Hypothalamus (tissue), 51 donors: ENCODE data around the gene MYO5B.
"Not testable (repeated sequence)": the region's sequence is repeated elsewhere in the genome, so short reads cannot be mapped to it uniquely, and the experiment has no call there.

Source experiments
- DNase-seq, 51 donors: peaks; one replicate each; lab custom pipeline; 2025; lab: John Stamatoyannopoulos, UW

Gene MYO5B

DNA sequence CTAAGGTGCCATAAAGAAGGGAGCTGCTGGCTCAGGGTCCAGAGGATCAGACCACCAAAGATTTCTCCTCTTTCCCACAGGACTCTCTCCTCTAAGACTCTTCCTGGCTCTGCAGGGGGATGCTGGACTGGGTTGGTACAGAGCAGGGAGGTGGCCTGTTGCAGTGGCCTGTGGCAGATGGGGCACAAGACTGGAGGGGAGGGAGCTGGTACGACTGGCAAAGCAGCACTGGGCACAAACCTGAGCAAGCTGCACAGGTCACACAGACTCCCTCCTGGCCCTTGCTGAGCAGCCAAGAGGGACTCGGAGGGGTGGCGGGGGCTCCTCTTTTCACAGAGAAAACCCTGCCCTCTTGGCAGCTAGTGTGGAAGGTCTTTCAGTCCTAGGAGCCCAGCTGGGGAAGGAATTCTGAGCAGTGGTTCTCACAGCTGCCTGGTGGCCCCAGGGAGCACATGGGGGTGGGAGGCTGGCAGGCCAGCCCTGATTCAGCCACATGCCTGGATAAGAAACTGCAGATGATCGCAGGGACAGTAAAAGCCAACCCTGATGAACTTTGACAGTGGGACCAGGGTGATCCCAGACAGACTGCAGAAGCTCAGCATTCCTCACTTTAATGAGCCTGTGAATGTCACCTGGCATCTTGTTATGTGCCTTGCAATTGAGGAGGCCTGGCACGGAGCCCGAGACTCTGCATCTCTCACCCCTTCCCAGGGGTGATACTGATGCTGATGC lies 349.2 kb downstream of the MYO5B start:
- peak in 4 of 51 donors; percentile 11 to 45 (median 24) for DNase-seq

DNA sequence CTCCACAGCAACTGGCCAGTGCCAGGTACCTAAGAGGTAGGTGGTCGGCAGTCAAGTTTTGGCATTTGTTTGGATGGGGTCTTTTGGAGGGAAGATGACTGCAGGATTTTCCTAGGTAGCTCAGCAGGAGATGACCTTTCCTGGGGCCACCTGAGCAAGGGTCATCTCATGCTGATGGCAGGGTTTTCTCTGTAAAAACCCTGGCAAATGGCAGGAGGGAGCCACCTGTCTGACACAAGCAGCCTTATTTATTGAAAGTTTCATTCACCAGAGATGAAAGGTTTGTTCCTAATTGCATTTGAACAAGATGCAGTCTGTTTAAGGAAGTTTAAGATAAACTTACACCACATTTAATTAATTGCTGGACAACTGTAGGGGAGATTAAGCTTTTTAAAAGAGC lies 350.0 kb downstream of the MYO5B start:
- no peak for DNase-seq

DNA sequence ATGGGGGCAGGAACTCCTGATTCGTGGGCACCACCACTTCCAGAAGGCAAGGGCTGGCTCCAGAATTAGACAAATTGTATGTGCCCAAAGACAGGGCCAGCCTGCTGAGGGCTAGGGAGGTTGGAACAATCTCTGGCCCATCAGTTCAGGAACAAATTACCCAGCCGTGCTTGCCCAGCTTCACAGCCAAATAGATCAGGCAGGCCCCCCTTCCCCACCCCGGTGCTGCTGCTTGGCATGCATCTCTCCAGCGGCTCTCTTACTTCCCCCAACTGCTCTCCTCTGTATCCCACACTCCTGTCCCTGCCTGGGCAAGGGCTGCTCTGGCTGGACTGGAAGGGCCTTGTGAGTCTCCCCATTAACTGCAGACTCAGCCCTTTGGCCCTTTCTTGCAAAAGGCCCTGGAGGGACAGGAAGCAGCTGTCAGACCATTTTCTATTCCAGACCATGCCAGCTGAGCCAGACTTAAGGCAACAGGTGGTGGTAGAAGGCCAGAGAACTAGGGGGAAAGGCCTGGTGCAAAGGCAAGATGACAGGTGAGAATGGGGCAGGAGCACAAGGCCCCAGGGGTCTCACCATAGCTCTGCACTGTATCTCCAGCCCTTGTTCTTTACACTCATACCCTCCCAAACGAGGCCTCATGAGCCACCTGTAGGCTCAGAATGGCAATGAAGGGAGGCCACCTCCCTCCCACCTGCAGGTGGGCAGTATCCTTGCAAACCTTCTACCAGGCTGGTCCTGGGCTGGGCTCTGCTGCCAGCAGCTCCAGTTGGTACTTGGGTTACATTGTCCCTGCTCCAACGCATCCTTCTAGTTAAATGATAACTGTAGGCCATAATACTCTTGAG lies 350.9 kb downstream of the MYO5B start:
- DNase-seq = peak in 3 of 51 donors; percentile 8 to 30 (median 22)

DNA sequence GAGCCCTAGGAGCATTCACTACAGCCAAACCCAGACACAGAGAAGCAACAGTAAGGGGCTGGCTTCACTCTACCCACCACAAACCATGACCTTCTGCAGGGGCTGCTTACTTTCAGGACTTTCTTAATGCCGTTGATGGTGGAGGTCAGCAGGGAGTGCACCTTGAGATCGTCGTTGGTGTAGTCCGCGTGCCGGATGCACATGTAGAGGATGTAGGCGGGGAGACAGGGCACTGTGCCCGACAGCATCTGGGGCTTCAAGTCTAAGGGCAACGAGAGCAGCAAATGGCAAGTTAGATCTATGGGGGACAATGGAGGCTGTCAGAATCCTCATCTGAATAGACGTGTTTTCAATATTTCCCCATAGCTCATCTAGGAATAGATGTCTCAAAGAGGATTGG lies 351.8 kb downstream of the MYO5B start:
- DNase-seq = no peak

DNA sequence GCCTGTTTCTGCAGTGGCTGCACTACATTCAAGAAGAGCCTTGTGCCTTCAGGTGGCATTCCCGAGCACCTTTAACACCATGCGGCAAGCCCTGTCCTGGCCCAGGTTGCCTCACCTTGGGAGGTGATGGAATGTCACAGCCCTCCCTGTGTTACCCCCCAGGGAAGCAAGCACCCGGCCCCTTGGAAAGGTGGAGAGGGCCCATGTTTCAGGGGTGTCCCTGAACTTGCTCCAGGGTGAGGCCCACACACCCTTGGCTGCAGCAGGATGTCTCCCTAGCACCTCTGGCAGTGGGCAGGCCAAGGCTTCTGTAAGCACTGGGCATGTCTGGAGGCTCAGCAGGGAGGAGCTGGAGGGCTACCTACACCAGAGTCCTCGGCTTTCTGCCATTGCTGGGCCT lies 352.3 kb downstream of the MYO5B start:
- DNase-seq = no peak

DNA sequence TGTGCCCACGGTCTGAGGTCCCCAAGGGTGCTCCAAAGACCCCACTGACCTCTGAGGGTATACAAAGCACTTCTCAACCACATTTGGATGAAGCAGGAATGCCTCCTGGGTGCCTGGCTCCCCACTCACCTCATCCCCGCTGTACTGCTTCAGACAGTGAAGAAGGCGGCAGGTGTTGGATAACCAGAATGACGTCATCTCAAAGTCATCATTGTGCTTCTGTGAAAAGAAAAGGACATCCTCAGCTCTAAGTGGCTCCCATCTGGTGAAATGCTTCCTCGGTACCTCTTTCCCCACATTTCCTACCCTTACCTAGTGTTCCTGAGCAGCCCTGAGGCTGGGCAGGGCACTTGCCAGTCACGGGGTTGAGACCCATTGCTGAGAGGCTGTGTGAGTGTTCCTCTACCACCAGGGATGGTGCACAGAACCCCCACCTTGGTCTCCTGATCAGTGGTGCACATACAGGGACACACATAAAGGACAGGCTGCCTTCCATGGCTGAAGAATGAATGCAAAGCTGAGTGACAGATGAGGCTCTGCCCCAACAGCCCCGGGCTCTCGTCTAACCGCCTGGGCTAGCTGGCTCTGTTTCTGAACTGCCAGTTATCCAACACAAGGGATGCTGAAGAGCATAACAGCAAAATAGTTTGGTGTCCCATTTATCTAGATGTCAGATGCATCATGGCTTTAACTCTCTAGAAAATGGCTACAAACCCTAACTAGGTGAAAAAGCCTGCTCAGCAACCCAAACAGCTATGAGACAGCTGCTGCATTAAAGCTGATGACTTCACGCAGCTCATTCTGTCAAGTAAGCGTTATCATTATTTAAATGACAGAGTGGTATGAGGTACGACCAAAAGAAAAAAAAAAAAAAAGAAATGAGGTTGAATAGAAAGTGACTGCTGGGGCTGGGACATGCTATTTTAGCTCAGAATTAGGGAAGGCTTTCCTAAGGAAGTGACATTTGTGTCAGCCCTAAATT lies 353.4 kb downstream of the MYO5B start:
- DNase-seq = no peak

DNA sequence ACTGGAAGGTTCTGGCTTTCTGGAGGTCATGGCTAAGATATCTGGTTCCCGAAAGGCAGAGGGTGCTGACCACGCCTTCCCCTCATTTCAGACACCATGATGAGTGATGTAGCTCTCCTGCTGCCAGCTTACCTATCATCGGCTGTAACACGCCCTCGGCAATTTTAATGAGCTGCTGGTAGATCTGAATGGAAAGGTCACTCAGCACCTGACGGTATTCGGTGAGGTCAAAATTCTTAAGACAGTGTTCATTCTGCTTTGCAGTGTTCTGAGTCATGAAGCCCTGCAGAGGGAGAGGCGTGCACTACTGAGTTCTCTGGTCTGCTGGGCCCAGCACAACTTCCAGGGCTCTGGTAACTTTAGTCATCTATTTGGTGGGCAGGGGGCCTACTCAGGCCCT lies 355.9 kb downstream of the MYO5B start:
- no peak for DNase-seq

DNA sequence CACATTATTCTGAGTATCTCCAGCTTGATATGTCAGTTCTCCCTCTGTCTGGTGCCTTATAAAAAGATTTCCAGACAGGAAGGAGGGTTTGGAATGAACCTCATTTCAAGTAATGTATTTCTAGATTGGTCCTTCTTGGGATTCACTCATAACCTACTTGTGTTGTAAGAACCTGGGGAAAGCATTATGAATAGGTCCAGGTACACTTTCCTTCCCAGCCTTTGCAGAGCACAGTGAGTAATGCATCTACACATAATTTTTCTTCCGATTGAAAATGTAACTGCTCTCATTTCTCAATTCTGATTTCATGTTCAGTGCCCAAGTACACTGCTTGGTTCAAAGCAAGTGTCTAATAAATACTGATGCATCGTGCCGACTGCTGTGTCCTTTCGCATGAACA lies 356.6 kb downstream of the MYO5B start:
- DNase-seq = no peak

DNA sequence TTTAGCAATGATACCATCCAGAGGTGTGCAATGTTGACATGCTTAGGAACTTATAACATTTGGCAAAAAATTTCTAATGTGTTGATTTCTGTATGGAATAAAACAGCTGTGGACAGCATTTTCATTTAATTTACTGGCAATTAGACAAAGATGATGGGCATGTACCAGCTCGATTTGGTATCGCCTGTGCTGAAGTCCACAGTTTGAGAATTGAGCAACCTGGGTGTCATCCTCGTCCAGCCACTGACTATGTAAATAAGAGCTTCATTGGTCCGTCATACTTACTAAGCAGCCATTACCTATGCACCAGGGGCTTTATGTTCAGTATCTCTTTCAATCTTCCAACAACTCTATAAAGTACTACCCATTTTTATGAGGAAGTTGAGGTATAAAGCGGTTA lies 357.1 kb downstream of the MYO5B start:
- no peak for DNase-seq

DNA sequence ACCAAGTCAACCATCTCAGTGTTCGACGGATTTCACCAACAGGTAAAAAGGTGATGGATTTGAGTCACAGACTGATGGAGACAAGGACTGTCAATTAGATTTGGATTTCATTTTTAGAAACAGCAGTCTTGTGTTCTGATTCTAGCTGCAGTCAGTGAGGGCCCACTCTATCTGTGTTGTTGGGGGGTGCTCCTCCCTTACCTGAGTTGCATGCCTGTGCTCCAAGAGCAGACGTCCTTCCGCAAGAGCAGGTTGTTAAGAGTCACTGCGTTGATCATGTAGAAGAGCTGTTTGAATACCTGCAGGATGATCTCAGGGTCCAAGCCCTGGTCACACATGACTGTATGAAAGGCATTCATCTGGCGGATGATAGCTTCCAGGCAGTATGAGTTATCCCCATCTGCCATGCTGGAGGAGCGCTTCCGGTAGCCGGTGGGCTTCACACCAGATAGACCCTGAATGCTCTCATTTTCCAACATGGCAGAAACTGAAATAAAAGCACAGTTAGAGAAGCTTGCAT lies 357.6 kb downstream of the MYO5B start:
- DNase-seq = not testable (repeated sequence)

DNA sequence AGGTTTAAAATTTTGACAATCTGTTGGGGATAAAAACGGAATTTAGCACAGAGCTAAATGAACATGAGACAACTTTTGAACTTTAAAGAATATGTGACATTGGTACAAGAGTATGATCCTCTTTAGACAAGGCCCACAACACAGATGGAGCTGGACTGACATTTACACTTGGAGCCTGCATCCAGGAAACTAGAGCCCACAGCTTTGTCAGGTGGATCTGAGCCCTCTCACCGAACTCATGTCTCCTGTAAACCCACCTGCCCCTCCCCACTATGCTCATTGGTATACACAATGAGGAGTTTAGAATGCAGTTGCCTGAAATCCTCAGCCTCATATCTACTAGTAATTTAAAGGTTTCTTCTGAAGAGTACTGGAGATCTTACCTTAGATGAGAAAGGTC lies 359.5 kb downstream of the MYO5B start:
- no peak for DNase-seq

DNA sequence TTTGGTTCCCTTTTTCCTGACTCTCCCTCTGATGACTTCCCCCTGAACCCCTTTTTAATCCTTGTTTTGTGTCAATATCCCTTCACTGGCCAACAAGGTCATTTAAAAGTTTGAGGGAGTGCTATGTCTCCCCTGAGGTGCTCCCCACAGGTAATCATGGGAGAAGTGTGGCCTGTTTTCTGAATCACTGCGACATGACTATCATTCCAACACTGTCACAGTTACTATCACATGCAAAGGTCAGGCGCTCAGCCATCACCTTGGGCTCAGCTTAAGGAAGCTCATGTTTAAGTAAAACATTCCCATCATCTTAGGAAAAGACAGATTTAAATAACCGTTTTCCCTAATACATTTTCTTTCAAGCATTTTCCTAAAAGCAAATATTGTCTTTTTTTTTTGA lies 360.7 kb downstream of the MYO5B start:
- no peak for DNase-seq

DNA sequence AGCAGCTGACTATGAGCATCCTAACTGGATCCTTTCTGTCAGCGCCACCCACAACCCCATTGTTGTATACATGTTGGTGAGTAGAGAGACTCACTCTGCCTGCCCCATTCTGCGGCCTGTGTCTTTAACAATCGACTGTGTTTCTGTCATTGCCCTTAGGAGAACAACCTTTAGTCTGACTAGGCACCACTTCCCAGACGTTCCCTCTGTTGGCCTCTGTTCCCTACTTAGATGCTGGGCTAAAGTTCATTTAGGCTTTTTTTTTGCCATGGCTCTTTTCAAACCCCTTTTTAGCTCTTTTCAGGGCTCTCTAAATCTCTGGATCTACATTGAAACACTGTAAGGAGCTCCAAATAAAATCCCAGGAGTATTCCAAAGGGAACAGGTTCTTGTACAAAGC lies 361.1 kb downstream of the MYO5B start:
- no peak for DNase-seq

DNA sequence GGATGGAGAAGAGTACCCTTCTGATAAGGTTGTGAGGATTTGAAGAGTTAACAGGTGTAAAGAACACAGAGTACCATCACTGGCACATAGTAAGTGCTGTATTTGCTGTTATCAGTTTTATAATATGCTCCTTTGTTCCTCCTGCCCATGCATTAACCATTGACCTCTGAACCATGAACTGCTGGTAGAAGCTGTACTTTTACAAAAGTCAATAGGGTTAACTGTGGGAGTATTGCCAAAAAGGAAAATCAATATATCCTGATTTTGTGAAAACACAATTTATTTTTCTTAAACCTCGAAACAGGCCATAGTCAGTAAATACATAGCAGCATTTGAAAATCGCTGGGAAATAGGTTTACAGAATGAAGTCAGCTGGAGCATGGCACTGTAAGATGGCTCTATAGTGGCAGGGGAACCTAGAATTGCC lies 362.7 kb downstream of the MYO5B start:
- DNase-seq = no peak

DNA sequence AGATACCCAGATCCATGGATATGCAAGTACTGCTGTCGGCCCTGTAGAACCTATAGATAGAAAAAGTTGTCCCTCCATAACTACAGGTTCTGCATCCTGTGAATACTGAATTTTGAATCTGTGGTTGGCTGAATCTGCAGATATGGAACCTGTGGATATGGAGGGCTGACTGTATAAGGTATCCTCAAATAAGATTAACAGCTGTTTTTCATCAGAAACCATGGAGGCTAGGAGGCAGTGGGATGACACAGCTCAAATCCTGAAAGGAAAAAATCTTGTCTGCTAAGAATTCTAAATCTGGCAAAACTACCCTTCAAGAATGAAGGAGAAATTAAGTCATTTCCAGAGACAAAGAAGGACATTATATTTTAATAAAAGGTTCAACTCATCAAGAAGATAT lies 367.0 kb downstream of the MYO5B start:
- no peak for DNase-seq

DNA sequence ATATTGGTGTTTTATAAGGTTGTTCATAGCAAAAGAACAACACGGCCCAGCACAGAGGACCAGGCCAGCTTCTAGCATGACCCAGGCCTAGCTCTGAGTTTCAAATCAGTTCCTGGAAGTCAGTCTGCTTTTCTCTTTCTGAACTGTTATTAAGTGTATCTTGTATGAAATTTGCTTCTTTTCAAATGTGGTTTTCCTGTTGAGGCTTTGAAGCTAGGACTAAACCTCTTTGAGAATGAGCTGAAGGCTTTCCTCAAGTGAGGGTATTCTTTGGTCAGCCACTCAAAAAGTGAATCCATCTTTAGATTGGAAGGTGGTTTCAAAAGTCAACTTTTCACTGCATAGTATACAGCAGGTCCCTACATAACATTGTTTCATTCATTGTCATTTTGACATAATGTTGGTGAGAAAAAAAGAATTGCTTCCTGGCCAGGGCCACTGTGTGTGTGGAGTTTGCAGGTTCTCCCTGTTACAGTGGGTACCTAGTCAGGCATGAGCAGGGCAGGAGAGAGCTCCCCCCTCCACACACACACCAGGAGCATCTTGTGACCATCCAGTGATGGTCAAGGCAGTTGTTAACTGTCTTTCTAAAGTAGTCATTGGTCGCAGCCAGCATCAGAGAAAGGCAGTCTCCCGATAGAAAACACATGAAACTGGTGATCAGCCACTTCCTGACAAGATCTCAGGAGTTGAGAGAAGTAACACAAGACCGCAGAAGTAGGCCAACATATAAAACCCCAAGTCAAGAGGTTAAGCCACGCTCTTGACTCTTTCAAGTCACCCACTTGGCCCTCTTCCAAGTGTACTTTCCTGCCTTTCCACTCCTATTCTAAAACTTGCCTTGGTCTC lies 374.9 kb downstream of the MYO5B start:
- no peak for DNase-seq

DNA sequence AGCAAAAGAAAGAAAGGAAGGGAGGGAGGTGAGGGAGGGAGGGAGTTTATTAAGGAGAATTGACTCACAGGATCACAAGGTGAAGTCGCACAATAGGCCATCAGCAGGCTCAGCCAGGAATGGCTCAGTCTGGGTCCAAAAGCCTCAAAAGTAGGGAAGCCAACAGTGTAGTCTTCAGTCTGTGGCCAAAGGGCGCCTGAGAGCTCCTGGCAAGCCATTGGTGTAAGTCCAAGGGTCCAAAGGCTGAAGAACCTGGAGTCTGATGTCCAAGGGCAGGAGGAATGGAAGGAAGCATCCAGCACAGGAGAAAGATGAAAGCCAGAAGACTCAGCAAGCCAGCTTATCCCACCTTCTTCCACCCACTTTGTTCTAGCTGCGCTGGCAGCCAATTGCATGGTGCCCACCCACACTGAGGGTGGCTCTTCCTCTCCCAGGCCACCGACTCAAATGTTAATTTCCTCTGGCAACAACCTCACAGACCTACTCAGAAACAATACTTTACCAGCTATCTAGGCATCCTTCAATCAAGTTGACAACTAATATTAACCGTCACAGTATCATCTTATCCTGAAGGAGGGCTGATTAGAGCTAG lies 375.8 kb downstream of the MYO5B start:
- DNase-seq = no peak

DNA sequence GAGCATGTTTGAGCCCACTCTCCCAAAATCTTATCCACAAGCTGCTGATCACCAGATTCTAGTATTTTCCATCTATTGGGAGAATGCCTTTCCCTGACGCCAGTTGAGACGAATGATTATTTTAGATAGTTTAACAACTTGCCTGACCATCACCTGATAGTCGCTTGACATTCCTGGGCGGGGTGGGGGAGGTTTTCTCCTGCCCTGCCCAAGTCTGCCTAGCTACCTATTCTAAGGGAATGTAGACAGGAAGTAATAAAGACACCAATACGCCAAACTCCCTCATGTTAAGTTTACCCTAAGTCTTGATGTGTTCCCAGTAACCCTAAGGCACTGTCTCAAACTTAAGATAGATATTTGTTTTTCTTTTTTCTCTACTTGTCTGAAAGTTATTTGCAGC lies 377.0 kb downstream of the MYO5B start:
- DNase-seq = no peak

DNA sequence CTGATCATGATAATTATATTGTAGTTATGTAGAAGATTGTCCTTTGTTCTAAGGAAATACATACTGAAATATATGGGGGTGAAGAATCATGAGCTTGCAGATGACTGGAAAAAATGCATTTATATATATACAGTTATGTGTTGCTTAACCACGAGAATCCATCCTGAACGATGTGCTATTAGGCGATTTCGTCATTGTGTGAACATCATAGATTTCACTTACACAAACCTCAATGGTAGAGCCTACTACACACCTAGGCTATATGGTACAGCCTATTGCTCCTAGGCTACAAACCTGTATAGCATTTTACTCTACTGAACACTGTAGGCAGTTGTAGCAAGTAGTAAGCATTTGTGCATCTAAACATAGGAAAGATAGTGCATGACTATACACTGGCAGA lies 379.0 kb downstream of the MYO5B start:
- no peak for DNase-seq
